ENCODE results near the gene KCNE5.
"Not testable (repeated sequence)": the region's sequence is repeated elsewhere in the genome, so short reads cannot be mapped to it uniquely, and the experiment has no call there.

The KCNE5 gene

DNA sequence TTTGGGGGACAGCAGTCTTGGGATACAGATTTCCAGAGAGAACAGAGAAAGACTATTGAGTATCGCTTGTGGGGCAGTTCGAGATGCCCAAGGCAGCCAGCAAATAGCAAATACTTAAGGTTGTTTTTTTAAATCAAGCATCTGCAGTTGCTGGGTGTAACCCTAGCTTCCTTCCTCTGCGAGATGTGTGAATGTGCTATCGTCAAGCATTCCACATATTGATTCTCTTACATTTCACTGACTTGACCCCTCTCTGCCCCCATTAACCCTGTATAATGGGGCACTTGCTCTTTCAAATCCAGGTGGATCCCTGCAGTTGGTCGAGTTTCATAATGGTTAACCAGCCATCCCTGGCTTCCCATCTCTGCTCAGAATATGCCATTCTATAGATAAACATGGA, 23.5 kb downstream of the KCNE5 start:
- no peak for DNase-seq (ENCODE audit: low read depth)

DNA sequence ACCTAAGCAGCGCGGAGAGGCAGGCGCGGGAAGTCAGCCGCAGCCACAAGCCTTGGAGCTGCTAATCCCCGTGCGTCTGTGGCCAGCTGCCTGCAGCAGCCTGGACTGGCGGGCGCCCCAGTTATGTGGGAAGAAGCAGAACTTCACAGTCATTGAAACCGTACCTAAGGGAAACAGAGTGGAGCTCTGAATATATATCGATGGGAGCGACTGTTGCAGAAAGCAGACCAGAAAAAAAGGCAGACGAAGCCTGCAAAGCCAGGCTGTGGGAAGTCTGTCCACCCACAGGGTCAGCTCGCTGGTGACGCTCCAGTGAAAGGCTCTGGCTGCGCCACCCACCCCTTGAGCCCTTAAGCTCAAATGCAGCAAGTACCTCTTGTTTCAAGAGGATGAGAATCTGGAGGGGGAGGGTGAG, 24.7 kb downstream of the KCNE5 start:
- no peak for DNase-seq (ENCODE audit: low read depth)

DNA sequence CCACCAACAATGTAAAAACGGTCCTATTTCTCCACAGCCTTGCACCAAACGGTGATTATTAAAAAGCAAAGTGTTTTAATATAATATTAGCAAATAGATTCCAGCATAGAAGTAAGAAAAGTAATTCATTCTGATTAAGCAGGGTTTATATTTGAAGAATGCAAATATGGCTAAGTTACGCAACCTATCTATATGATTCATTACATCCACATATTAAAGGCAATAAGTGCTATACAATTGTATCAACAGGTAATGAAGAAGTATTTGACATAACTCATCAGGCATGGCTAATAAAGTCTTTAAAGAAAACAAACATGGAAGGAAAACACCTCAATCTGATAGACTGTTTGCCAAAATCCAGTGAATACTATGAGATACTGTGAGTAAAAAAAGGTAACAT, 29.0 kb downstream of the KCNE5 start:
- DNase-seq (ENCODE audit: low read depth), result no peak

DNA sequence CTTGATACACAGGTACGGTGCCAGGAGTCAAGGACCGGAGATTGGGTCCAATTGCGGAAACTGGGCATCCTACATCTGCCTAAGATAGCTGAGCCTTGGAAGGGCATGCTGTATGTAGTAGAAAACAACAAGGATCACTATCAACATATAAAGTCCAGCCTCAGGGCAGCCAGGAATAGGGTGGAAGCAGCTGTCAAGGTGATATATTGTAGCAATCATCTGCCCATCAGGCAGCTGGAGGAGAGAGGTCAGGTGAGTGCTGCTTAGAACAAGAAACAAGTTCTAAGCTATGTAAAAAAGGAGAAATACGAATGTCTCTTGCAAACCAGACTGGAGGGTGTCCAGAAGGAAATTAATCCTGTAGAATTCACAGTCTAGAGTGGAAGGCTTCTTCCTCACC, 34.8 kb downstream of the KCNE5 start:
- no peak for DNase-seq (ENCODE audit: low read depth)

DNA sequence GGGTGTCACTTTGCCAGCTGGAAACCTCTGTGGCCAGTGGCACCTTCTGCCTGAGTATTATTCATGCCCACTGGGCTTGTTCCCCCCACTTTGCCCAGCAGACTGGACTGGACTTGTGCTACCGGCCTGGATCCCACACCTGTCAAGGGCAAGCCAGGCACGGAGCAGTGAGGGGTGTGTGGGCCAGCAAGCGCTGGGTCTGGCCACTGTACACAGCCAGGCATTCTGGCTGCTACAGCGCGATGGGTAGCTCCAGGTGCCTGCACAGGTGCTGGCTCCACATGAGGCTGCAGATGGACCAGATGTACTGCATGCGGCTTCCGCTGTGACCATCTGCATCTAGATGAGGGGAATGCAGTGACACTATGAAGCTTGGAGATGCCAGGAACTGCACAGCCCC, 39.5 kb downstream of the KCNE5 start:
- DNase-seq (ENCODE audit: low read depth), result no peak

DNA sequence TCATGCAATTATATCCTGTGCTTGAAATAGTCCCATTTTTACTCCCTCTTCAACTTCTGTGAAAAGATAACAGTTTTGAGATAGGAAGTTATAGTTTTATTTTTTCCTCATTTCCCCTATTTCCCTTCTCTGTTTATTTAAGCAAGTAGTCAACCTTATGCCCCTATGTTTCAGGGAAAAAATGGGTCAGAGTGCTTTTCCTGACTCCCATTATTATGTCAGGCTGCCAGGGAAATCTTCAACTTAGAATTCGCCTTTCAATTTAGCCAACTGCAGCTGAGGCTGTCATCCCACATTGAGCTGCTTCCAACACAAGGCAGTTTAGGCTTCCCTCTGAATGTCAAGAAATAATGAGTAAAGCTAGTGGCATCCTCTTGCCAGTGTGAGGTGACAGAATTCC, 46.1 kb downstream of the KCNE5 start:
- DNase-seq (ENCODE audit: low read depth), result no peak

DNA sequence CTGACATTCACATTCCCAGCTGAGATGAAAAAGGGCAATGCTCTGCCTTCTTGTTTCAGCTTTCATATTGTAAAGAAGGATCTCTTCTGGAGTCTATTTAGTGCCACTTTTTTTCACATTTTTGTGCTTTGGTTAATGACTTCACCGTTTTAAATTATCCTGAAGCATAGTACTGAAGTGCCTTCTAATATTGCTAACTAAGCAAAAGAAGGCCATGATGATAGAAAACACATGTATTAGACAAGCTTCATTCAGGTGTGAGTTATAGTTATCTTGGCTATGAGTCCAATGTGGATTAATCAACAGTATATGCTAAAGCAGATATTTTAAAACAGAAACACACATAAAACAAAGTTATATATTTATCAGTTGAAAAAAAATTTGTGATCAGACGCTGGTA, 47.9 kb downstream of the KCNE5 start:
- DNase-seq (ENCODE audit: low read depth), result no peak

DNA sequence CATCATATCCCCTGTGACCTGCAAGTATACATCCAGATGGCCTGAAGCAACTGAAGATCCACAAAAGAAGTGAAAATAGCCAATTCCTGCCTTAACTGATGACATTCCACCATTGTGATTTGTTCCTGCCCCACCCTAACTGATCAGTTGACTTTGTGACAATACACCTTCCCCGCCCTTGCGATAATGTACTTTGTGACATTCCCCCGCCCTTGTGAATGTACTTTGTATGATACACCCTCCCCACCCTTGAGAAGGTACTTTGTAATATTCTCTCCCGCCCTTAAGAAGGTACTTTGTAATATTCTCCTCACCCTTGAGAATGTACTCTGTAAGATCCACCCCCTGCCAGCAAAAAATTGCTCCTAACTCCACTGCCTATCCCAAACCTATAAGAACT, 48.9 kb downstream of the KCNE5 start:
- not testable (repeated sequence) for DNase-seq (ENCODE audit: low read depth)
